Panc1 (cell line): ENCODE measurements around the gene ARHGEF18. TPM values are rescaled to one million over a fixed set of nuclear protein-coding genes. Genes with fewer than 3 reads are reported as not detected.
"Not testable (repeated sequence)": the region's sequence is repeated elsewhere in the genome, so short reads cannot be mapped to it uniquely, and the experiment has no call there.

ENCODE experiments used
- ATAC-seq: fragments of 200-7000 bp; cut with Tn5 transposase; 2 replicates; pipeline ENCODE4 v1.9.1; 2020; ENCODE audit warnings: mild to moderate bottlenecking, moderate library complexity
- BruUV-seq: library from RNA; stranded (reverse); fragments of 400-500 nt; replicated peaks from 2 replicates; lab custom pipeline; 2021; lab: Mats Ljungman, UMichigan
- CTCF ChIA-PET: fragments of 300-600 bp; sonication (Branson Sonifier 250); formaldehyde crosslinking; loops from one replicate; lab custom pipeline; 2022; ENCODE audit warnings: antibody characterized with exemption; lab: Charles Lee
- POLR2A ChIA-PET: fragments of 300-600 bp; sonication (Branson Sonifier 250); formaldehyde crosslinking; loops from one replicate; lab custom pipeline; 2022; ENCODE audit warnings: antibody characterized with exemption; lab: Charles Lee
- DNase-seq: peaks from one replicate; pipeline ENCODE4 v3.0.0-alpha.2; 2010; ENCODE audit warnings: low read depth, low spot score
- H3K27ac ChIP-seq: 2 replicates; pipeline ENCODE4 v1.5.1; 2011; ENCODE audit warnings: mild to moderate bottlenecking, low read length, inconsistent platforms
- H3K27me3 ChIP-seq: fragments of 200-500 bp; sonication (Bioruptor generic); 2 replicates; pipeline ENCODE4 v1.6.0; 2014; ENCODE audit warnings: low read length, inconsistent platforms; ENCODE audit not compliant: control insufficient read depth, insufficient read depth
- H3K36me3 ChIP-seq: fragments of 200-500 bp; sonication (Bioruptor generic); 2 replicates; pipeline ENCODE4 v1.5.1; 2014; ENCODE audit warnings: inconsistent platforms, mild to moderate bottlenecking, low read length, moderate library complexity; ENCODE audit not compliant: control insufficient read depth, insufficient read depth
- H3K4me1 ChIP-seq: 2 replicates; pipeline ENCODE4 v1.5.1; 2011; ENCODE audit warnings: inconsistent platforms, mild to moderate bottlenecking, low read length, moderate library complexity; ENCODE audit not compliant: control insufficient read depth, insufficient read depth
- H3K4me3 ChIP-seq, 2 experiments: 2 replicates each; pipeline ENCODE4 v1.5.1; 2011 to 2012; ENCODE audit warnings: low read depth in 2 of 2, low read length in 2 of 2, mild to moderate bottlenecking in 2 of 2, inconsistent platforms in 1 of 2, moderate library complexity in 1 of 2
- H3K9me3 ChIP-seq: fragments of 200-500 bp; sonication (Bioruptor generic); 2 replicates; pipeline ENCODE4 v1.5.1; 2014; ENCODE audit warnings: low read depth, mild to moderate bottlenecking, inconsistent platforms, low read length, moderate library complexity; ENCODE audit not compliant: control insufficient read depth, insufficient read depth
- CTCF ChIP-seq: fragments of 450-650 bp; IDR thresholded peaks from 2 replicates; pipeline ENCODE4 v1.5.1; 2017; ENCODE audit warnings: mild to moderate bottlenecking
- POLR2AphosphoS5 ChIP-seq: IDR thresholded peaks from 2 replicates; pipeline ENCODE4 v1.6.1; 2012; ENCODE audit warnings: mild to moderate bottlenecking, low read depth, low read length, moderate library complexity
- SIN3A ChIP-seq: IDR thresholded peaks from 2 replicates; pipeline ENCODE4 v1.6.1; 2012; ENCODE audit warnings: low read depth, mild to moderate bottlenecking, low read length, moderate library complexity, borderline replicate concordance; ENCODE audit not compliant: insufficient read depth
- TCF7L2 ChIP-seq: IDR thresholded peaks from 2 replicates; pipeline ENCODE4 v1.6.1; 2011; ENCODE audit warnings: mild to moderate bottlenecking, low read depth, low read length, inconsistent platforms
- in situ Hi-C: cut with HindIII; loops from 2 replicates; pipeline ENCODE4 v1.10.0; 2016; ENCODE audit warnings: low sequenced_read_pairs, low pct_unique_long_range_greater_than_20kb
- intact Hi-C: fragments of 100-400 bp; cut with micrococcal nuclease; formaldehyde crosslinking; loops from one replicate; pipeline ENCODE4 v1.10.0; 2022; ENCODE audit not compliant: unreplicated experiment
- total RNA-seq: library from RNA; stranded (reverse); gene quantifications from one replicate; pipeline ENCODE4 v1.2.1, GENCODE V29; 2021; ENCODE audit not compliant: unreplicated experiment
- TF ChIP-seq, protein P1 (sequence below), 2 experiments: IDR thresholded peaks; 2 replicates each; pipeline ENCODE4 v1.6.1; 2011 to 2012; ENCODE audit warnings: low read depth in 2 of 2, control low read depth in 1 of 2, low read length in 1 of 2, mild to moderate bottlenecking in 1 of 2, moderate library complexity in 1 of 2; ENCODE audit not compliant: insufficient read depth in 1 of 2

The ARHGEF18 gene
- total RNA-seq, 1 experiment from 2014 or later = 39.1 TPM

- H3K9me3 ChIP-seq = no peaks in the 10 kb centered on the region
- in situ Hi-C loops = no loop called here
- H3K4me3 ChIP-seq = no peak overlapping the region
- no peaks in the 10 kb centered on the region for H3K27me3 ChIP-seq
- POLR2A ChIA-PET = no interaction called here
- no peak overlapping the region for H3K27ac ChIP-seq
- BruUV-seq = no TSS peak
- ATAC-seq (no peak), DNase-seq (no peak)
- intact Hi-C loops = no loop called here
- H3K4me1 ChIP-seq = no peaks in the 10 kb centered on the region
- CTCF ChIA-PET = no interaction called here
- no peaks in the 10 kb centered on the region for H3K36me3 ChIP-seq
- no peak for TF ChIP-seq POLR2AphosphoS5
- TF ChIP-seq, protein P1, sequence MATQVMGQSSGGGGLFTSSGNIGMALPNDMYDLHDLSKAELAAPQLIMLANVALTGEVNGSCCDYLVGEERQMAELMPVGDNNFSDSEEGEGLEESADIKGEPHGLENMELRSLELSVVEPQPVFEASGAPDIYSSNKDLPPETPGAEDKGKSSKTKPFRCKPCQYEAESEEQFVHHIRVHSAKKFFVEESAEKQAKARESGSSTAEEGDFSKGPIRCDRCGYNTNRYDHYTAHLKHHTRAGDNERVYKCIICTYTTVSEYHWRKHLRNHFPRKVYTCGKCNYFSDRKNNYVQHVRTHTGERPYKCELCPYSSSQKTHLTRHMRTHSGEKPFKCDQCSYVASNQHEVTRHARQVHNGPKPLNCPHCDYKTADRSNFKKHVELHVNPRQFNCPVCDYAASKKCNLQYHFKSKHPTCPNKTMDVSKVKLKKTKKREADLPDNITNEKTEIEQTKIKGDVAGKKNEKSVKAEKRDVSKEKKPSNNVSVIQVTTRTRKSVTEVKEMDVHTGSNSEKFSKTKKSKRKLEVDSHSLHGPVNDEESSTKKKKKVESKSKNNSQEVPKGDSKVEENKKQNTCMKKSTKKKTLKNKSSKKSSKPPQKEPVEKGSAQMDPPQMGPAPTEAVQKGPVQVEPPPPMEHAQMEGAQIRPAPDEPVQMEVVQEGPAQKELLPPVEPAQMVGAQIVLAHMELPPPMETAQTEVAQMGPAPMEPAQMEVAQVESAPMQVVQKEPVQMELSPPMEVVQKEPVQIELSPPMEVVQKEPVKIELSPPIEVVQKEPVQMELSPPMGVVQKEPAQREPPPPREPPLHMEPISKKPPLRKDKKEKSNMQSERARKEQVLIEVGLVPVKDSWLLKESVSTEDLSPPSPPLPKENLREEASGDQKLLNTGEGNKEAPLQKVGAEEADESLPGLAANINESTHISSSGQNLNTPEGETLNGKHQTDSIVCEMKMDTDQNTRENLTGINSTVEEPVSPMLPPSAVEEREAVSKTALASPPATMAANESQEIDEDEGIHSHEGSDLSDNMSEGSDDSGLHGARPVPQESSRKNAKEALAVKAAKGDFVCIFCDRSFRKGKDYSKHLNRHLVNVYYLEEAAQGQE (IDR thresholded peaks at IDR 0.05; ENCODE audit: insufficient read depth in 1 of 2, low read depth in 2 of 2, low read length in 1 of 2) = no peak
- no peak for TF ChIP-seq SIN3A
- no peak for TF ChIP-seq TCF7L2
- TF ChIP-seq CTCF = no peak
Measured at GRCh38 chr19:7342143-7342542, 6.6 kb upstream of the ARHGEF18 start.

DNA sequence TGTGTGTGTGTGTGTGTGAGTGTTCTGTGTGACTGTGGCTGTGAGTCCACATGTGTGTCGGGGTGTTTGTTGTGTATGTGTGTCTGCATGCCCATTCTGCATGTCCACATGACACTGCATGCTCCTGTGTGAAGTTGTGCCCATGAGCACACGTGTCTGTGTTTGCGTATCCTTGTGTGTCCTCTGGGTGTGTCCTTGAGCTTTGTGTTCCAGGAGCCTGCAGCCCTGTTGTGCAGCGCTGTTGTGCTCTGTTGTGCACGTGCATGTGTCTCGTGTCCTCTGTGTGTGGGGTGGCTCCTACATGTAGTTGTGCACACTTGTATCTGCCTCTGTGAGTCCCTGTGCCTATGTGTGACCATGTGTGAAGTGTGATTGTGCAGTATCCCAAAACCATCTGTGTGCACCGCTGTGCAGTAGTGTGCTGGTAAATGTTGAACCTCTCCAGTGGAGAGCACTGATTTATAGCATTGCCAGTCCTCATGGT, 2.2 kb upstream of the ARHGEF18 start:
- TF ChIP-seq CTCF (no peak), SIN3A (no peak), TCF7L2 (no peak), POLR2AphosphoS5 (no peak)
- TF ChIP-seq, protein P1 (IDR thresholded peaks at IDR 0.05; ENCODE audit: insufficient read depth in 1 of 2, low read depth in 2 of 2, low read length in 1 of 2) = no peak
- ChIA-PET POLR2A (no interaction called here), CTCF (no interaction called here)
- H3K36me3 ChIP-seq = no peaks in the 10 kb centered on the region
- no peaks in the 10 kb centered on the region for H3K4me1 ChIP-seq
- H3K4me3 ChIP-seq = no peak overlapping the region
- intact Hi-C loops = no loop called here
- no peak overlapping the region for H3K27ac ChIP-seq
- no TSS peak for BruUV-seq
- no peaks in the 10 kb centered on the region for H3K9me3 ChIP-seq
- H3K27me3 ChIP-seq = no peaks in the 10 kb centered on the region
- in situ Hi-C loops = no loop called here
- ATAC-seq (no peak), DNase-seq (no peak)

GRCh38 chr19:7346997-7347396, 1.7 kb upstream of the ARHGEF18 start:
- H3K4me1 ChIP-seq, H3K36me3 ChIP-seq, H3K27ac ChIP-seq, H3K27me3 ChIP-seq, ATAC-seq, in situ Hi-C loops, H3K4me3 ChIP-seq, DNase-seq, POLR2A ChIA-PET, CTCF ChIA-PET, BruUV-seq, H3K9me3 ChIP-seq, intact Hi-C loops: not testable (repeated sequence)
